IPS DF 4.7 (cell line): ENCODE measurements around the gene HSD3B7.
"Not testable (repeated sequence)": the region's sequence is repeated elsewhere in the genome, so short reads cannot be mapped to it uniquely, and the experiment has no call there.

Source experiments
- DNase-seq: peaks from one replicate; pipeline ENCODE4 v3.0.0-alpha.2; 2013; ENCODE audit warnings: low spot score; ENCODE audit errors: extremely low read depth

Gene HSD3B7

DNA sequence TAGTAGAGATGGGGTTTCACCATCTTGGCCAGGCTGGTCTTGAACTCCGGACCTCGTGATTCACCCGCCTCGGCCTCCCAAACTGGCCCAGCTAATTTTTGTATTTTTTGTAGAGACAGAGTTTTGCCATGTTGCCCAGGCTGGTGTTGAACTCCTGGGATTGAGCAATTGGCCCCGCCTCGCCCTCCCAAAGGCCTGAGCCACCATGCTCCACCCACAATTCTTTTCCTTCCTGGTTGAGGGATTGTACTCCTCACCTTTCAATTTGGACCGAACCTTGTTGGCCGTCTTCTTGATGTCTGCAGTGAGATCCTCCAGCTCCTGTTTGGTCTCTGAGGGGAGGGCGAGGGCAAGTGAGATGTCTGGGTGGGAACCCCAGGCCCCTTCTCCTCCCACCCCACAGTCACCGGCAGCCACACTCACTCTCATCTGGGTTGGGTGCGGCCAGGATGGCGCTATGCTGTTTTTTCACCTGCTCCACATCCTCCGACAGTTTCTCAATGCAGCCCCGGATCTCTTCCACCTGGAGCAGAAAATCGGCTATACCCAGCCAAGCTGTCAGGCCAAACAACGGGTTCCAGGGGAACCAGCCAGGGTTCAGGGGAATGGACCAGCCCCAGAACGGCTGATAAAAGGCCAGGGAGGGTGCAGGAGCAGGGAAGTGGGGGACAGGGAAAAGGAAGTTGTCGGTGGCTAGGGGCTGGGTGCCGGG lies 15.8 kb downstream of the HSD3B7 start:
- DNase-seq: no peak

DNA sequence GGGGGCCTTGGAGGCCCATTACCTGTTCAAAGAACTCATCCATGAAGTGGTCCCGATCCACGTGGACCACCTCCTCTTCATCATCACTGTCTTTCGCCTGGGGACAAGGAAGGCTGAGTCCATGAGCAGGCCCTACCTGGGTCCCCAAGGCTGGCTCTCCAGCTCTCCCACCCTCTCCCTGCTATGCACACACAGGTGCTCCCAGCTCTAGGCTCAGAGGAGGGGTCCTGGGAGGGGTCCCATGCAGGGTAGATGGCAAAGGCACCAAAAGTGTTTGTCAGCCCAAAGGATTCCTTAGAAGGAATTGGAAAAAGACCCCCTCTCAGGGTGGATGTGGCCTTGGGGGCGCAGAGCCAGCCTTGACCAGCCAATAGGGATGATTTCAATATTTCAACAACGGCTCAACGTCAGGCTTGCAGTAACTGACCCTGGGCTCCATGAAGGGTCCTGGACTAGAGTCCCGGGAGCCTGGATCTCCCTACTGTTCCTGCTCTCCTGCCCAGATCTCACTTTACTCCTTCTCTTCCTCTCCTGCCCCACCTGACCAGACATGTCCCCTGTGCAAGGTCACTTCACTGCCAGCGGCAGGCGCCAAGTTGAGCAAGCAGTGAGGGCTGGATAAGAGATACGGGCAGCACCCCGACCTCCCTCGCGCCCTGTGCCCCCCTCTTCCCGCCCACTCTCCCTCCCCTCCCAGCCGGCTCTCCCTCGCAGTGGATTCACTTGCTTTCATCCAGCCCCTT lies 16.7 kb downstream of the HSD3B7 start:
- no peak for DNase-seq

DNA sequence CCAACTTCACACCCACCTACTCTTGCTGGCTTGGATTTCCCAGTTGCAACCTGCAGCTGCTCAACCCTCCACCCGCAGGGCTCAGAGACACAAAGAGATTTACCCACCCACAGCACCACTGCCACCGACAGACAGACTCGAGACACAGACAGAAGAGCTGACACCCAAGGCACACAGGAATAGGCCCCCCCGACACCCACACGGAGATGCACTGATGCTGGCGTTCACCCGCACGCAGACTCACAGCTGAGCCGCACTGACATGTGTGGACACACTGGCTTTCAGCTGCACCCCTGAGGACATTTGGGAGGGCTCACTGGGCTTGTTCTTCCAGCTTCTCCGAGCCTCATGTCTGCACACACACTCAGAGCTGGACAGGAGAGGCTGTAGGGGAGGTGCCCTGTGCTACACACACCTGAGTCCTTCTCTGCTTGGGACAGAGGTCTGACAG lies 17.3 kb downstream of the HSD3B7 start:
- no peak for DNase-seq

DNA sequence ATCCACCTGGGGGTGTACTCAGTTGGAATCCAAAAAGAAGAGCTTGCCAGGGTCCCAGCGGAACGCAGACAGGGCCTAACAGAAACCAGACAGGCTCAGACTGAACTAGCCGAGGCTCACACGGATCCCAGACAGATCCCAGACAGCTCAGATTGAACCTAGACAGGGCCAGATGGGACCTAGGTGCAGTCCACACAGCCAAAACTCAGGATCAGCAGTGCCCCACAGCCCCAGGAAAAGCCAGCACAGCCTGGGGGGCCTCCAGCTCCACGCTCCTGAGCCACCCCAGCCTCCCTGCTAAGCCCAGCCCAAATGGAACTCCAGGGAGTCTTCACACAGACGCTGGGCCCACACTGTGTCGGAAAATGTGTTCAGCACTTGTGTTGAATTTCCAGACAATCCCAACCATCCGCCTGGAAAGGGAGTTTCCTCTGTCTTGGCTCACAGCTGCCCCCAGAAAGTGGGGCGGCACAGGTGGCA lies 17.9 kb downstream of the HSD3B7 start:
- no peak for DNase-seq

DNA sequence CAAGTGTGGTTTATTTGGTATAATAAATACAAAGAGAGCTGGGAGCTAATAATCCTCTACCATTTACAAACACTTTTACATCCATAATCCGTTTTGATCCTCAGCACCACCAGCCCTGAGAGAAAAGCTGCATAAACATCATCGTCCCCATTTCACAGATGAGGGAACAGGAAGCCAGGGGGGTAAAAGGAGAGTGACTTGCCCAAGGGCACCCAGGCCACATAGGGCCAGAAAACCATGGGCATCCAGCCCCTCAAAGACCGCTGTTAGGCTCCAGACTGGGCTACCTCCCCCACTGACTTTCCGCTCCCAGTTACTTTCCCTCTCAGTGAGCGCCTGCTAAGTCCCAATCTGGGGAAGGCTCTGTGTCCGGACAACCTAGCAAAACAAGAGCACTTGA lies 18.7 kb downstream of the HSD3B7 start:
- no peak for DNase-seq

DNA sequence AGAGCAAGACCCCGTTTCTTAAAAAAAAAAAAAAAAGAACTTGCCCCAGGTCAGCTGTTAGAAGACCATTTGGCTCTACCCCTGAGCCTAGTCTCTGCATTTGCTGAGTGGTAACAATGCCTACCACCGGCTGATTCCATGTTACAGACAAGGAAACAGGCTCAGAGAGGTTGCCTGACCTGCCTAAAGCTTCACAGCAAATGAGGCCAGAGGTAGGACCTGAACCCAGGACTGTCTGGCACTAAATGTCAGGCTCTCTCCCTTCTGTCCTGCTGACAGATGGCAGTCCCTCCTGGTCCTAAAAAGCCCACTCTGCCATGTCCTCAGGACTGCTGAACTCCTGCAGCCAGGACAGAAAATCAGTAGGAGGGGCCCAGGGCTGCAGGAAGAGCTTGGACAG lies 19.7 kb downstream of the HSD3B7 start:
- no peak for DNase-seq

DNA sequence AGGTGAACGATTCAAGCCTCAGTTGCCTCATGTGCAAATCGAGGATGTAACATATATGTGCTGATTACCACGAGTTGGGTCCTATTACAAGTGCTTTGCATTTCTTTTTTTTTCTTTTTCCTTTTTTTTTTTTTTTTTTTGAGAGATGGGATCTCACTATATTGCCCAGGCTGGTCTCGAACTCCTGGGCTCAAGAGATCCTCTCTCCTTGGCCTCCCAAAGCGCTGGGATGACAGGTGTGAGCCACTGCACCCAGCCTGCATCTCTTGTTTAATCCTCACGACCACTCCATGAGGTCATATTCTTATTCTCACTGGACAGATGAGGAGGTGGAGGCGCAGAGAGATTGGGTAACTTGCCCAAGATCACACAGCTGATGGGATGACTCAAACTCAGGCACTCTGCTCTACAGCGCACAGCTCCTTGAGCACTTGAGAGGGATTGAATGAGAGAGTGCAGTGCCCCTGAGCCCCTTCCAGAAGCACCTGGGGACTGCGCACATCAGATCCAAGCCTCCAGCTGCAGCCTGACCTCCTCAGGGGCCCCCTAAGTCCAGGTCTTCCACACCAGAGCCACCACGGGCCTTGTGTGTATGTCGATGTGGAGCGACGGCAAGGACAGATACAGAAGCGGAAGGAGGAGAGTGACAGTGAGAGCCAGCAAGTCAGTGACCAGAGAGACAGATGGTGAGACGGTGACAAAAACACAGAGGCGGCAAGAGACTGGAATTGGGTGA lies 20.5 kb downstream of the HSD3B7 start:
- no peak for DNase-seq

DNA sequence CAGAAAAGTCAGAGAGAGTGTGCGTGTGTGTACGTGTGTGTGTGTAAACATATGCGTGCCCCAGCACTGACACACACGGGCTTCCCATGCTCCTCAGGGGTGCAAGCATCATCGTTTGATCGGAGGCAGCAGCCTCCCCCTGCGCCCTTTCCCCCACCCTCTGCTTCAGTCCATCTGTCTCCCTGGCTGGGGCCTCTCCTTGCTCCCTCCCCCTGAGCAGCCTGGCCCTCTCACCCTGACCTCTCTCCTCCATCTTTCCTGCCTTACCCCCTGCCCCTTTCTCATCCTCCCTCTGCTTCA lies 21.0 kb downstream of the HSD3B7 start:
- DNase-seq: no peak

DNA sequence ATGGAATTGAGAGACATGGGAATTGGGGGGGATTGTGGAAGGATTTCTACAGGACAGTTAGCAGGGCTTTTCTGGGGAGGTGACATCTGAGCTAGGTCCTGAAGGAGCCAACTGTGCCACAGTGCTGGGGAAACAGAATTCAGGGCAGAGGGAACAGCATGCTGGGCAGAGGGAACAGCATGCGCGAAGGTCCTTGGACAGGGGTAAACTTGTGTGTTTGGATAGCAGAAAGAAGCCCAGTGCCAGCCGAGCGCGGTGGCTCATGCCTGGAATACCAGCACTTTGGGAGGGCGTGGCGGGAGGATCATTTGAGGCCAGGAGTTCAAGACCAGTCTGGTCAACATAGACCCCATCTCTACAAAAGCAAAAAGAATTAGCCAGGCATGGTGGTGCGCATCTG lies 21.6 kb downstream of the HSD3B7 start:
- no peak for DNase-seq

DNA sequence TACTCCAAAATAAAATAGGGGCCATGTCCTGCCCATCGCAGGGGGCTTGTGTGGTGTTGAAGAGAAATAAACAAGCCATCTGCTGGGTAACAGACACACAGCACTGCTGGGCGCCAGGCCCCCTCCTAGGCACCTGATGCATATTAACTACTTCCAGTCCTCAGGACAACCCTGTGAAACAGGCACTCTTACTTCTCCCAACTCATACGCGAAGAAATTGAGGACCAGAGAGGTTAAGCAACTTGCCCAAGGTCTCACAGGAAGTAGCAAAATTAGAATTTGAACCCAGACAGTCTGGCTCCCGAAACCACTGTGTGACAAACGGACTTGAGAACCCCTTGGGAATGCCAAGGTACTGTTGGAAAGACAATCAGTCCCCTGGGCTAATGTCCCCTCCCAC lies 22.7 kb downstream of the HSD3B7 start:
- no peak for DNase-seq

DNA sequence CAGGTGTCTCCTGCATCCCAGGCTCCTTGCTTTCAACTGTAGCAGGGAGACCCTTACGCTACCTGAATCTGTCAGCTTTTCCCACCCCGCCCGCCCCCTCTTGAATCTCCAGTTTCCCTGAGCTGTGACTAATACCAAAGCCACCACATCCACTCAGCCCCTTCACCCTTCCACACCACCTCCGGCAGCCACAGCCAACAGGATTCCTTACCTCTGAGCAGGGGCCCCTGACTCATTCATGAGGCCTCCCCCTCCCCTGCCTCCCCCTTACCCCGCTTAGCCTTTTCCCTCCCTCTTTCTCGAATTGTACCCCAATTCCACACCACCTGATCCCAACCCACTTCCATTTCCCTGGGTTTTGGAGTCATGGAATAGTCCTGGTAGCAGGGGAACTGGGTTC lies 23.1 kb downstream of the HSD3B7 start:
- DNase-seq: no peak

DNA sequence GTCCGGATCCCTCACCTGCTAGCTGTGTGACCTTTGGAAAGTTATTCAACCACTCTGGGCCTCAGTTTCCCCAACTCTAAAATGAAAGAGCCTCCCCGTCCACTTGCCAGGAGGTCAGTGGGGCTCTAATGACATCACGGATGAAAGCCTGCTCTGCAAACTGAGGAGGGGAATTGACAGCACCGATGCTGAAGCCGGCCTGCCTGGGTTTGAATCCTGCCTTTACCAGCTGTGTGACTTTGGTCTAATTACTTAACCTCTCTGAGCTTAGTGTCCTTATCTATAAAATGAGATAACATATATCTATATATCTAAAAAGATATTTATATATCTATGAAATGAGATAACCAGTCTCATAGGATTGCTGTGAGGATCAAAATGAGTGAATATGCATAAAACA lies 23.5 kb downstream of the HSD3B7 start:
- DNase-seq: no peak

DNA sequence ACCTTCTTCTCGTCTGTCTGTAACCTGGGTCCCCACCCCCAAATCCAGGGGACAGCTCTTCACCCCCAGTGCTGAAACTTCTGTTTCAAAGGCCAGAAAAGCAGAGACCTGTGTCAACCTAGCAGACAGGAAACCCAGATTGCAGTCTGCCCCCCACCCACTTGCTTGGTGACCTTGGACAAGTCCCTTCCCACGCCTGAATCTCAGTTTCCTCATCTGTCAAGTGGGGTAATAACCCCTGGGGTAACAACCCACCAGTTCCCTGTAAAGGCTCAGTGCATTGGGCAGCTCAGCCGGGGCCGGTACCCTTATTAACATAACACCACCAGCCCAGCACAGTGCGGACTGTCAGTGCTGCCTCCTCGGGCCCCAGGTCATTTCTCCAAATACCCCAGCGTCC lies 24.1 kb downstream of the HSD3B7 start:
- no peak for DNase-seq

DNA sequence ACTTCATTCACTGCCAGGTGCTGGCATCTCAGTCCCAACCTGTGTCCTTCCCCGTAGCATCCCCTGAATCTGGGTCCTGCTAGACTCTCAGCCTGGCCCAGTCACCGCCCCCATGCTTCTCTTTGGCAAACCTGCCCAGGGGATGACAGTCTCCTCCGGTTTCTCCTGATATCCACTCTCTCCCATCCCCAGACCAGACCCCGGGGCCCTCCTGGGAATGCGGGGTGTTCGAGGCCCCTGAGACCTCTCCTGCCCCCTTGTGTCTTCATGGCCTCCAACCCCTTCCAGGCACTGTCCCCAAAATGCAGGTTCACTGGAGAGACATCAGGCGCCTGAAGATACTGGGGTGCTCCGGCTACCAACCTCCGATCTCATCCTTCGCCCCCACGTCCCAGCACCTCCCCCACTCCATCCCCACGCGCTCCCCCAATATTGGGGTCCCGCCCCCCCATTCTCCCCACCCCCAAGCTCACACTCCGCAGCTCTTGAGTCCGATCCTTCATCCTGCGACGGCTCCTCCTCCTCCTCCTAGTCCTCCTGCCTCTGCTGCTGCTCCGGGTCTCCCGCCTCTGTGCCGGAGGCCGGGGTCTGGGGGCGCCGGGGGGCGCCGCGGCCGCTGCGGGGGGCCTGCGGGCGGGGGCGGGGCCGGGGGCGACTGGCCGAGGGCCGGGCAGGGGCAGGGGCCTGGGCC lies 25.0 kb downstream of the HSD3B7 start:
- no peak for DNase-seq

DNA sequence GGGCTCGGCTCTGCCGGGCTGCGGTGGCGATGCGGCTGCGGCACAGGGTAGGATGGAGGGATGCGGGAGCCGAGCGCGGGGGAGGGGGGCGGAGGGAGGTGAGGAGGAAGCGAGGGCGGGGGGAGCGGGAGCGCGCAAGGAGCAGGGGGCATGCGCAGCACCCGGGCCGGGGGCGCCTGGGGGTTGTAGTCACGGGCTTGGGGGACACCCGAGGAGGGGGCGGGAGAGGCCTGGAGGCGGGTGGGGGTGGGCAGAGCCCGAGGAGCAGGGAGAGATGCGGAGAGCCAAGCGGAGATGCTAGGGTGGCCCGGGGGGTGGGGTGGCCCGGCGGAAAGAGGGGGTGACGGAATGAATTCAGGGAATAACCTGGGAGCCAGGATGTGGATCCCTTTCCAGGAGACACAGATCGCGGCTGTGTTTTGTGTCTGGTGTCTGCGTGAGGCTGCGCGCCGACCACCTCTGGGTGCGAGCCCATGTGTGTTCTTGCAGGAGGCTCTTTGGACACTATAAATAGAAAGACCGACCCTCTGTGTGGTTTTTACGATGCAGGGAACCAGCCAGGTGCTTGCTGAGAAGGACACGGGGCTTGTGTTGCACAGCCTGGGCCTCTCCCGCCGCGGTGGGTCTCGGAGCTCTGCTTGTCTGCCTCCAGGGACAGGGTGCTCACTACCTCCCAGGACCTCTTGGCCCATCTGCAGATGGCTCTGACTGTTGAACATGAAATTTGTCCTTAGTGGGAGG lies 25.7 kb downstream of the HSD3B7 start, which contains the start of gene STX1B:
Gene STX1B, minus strand, starts transcription at position 54 of the 741 bp plus-strand sequence. CDS start 242 bp downstream, outside the sequence.
- DNase-seq: no peak

DNA sequence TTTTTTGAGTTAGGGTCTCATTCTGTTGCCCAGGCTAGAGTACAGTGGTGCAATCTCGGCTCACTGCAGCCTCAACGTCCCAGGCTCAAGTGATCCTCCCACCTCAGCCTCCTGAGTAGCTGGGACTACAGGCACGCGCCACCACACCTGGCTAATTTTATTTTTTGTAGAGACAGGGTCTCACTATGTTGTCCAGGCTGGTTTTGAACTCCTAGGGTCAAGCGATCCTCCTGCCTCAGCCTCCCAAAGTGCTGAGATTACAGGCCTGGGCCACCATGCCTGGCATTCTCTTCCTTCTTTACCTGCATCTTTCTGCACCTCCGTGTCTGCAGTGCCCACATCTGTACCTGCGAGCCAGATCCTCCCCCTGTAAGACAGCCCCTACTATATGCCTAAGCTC lies 26.8 kb downstream of the HSD3B7 start:
- not testable (repeated sequence) for DNase-seq

DNA sequence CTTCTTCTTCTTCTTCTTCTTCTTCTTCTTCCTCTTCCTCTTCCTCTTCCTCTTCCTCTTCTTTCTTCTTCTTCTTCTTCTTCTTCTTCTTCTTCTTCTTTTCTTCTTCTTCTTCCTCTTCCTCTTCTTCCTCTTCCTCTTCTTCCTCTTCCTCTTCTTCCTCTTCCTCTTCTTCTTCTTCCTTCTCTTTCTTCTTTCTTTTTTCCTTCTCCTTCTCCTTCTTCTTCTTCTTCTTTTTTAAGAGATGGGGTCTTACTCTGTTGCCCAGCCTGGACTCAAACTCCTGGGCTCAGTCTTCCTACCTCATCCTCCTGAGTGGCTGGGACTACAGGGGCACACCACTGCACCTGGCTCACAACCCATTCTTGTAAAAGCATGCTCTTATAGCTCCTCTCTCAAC lies 28.3 kb downstream of the HSD3B7 start:
- not testable (repeated sequence) for DNase-seq

DNA sequence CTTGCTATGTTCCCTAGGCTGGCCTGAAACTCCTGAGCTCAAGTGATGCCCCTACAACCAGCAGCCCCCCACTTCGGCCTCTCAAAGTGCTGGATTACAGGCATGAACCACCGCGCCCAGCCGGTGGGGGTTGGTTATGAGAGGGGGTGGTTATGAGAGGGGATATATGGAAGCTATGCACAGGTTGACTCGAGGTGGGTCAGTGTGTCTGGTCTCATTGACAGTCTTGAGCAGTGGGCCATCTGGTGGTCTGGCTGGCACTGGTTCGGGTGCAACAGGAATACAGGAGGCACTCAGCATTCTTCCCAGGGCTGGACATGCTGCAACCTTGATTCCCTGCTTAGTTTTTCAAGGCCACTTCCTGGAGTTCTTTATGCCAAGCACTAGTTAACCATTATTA lies 31.0 kb downstream of the HSD3B7 start:
- no peak for DNase-seq

DNA sequence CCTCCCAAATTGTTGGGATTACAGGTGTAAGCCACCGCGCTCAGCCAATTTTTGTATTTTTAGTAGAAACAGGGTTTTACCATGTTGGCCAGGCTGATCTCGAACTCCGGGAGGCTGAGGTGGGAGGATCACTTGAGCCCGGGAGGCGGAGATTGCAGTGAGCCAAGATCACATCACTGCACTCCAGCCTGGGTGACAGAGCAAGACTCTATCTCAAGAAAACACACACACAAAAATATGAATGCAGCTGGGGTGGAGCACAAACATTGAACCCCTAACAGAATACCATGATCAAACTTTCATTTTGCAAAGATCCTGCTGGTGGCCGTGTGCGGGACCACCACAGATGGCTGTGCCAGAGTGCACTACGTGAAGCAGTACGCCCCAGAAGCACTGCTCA lies 32.7 kb downstream of the HSD3B7 start:
- DNase-seq: not testable (repeated sequence)

DNA sequence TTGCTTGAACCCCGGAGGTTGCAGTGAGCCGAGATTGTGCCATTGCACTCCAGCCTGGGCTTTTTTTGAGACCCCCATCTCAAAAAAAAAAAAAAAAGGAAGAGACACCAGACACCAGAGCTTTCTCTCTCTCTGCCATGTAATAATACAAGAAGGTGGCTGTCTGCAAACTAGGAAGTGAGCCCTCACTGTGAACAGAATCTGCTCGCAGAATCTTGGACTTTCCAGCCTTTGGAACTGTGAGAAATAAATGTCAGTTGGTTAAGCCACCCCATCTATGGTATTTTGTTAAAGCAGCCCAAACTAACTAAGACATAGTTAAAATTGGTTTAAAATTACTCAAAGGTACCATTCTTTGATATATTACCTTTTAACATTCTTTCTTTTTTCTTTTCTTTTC lies 35.5 kb downstream of the HSD3B7 start:
- no peak for DNase-seq
